Measurements from ENCODE around the gene LPAR4. TPM values are rescaled to one million over a fixed set of nuclear protein-coding genes. Genes with fewer than 3 reads are reported as not detected.

LPAR4 gene
- total RNA-seq, 1 donor: 0.36 TPM

DNA sequence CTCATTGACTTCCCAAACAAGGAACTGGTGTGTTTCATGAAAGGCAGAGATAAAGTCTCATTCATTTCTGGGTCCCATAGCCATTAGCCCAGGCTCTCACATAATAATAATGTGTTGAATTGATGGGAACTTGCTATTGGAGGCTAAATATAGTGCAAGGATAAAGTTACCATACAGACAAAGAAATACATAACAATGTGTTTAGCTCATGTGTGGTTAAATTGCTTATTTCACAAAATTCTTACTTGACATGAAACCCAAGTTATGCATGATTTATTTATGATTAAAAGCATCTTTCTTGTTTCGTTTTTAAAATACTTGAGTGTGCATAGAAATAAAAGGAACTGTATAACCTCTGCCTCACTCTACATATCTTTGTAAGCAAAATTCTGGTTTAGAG, 37.3 kb upstream of the LPAR4 start:
- H2AFZ ChIP-seq (ENCODE audit: low read length): no peak overlapping the region
- no peak for DNase-seq (ENCODE audit: insufficient read length, low spot score, missing footprints)

DNA sequence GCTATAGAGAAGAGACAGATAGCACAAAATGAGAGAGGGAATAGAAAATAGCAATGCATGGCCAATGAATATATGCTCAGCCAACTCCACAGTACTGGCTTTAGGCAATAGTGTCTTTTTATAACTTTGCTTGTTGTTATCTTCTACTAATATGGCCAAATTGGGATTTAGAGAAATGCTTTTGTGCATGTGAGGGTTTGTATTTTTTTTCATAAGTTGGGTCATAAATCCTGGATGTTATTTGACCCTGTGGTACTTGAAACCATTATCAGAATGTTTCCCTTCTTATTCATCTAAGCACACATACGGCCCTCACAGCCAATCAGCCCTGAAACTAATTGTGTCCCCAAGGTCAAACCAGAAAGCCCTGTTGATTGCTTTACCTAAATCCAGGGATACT, 35.2 kb upstream of the LPAR4 start:
- TF ChIP-seq, protein P1, sequence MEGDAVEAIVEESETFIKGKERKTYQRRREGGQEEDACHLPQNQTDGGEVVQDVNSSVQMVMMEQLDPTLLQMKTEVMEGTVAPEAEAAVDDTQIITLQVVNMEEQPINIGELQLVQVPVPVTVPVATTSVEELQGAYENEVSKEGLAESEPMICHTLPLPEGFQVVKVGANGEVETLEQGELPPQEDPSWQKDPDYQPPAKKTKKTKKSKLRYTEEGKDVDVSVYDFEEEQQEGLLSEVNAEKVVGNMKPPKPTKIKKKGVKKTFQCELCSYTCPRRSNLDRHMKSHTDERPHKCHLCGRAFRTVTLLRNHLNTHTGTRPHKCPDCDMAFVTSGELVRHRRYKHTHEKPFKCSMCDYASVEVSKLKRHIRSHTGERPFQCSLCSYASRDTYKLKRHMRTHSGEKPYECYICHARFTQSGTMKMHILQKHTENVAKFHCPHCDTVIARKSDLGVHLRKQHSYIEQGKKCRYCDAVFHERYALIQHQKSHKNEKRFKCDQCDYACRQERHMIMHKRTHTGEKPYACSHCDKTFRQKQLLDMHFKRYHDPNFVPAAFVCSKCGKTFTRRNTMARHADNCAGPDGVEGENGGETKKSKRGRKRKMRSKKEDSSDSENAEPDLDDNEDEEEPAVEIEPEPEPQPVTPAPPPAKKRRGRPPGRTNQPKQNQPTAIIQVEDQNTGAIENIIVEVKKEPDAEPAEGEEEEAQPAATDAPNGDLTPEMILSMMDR (IDR thresholded peaks at IDR 0.05; ENCODE audit: extremely low read depth, low read depth, low read length): no peak
- Histone ChIP-seq H3K4me2 (ENCODE audit: insufficient read depth, low read length) (no peak overlapping the region), H3K27me3 (ENCODE audit: insufficient read depth, low read length) (no peaks in the 10 kb centered on the region), H3K4me1 (ENCODE audit: insufficient read depth, low read length) (no peaks in the 10 kb centered on the region), H3K27ac (ENCODE audit: low read depth, low read length) (no peak overlapping the region), H4K20me1 (ENCODE audit: insufficient read depth, low read length) (no peaks in the 10 kb centered on the region), H3K79me2 (ENCODE audit: insufficient read depth, low read length) (no peaks in the 10 kb centered on the region), H2AFZ (ENCODE audit: low read length) (no peak overlapping the region), H3K4me3 (ENCODE audit: insufficient read depth, low read length) (no peak overlapping the region), H3K36me3 (ENCODE audit: insufficient read depth, low read length) (no peaks in the 10 kb centered on the region), H3K9me3 (ENCODE audit: low read depth, low read length) (no peaks in the 10 kb centered on the region)
- DNase-seq (ENCODE audit: insufficient read length, low spot score, missing footprints): no peak

More for the DNA sequence above, 37.3 kb upstream of the LPAR4 start:
- Histone ChIP-seq H3K27ac (ENCODE audit: low read depth, low read length) (no peak overlapping the region), H3K27me3 (ENCODE audit: insufficient read depth, low read length) (no peaks in the 10 kb centered on the region), H3K79me2 (ENCODE audit: insufficient read depth, low read length) (no peaks in the 10 kb centered on the region), H3K4me1 (ENCODE audit: insufficient read depth, low read length) (no peaks in the 10 kb centered on the region), H3K36me3 (ENCODE audit: insufficient read depth, low read length) (no peaks in the 10 kb centered on the region), H3K9me3 (ENCODE audit: low read depth, low read length) (no peaks in the 10 kb centered on the region), H4K20me1 (ENCODE audit: insufficient read depth, low read length) (no peaks in the 10 kb centered on the region), H3K4me2 (ENCODE audit: insufficient read depth, low read length) (no peak overlapping the region), H3K4me3 (ENCODE audit: insufficient read depth, low read length) (no peak overlapping the region)
- TF ChIP-seq, protein P1 (IDR thresholded peaks at IDR 0.05; ENCODE audit: extremely low read depth, low read depth, low read length): no peak

DNA sequence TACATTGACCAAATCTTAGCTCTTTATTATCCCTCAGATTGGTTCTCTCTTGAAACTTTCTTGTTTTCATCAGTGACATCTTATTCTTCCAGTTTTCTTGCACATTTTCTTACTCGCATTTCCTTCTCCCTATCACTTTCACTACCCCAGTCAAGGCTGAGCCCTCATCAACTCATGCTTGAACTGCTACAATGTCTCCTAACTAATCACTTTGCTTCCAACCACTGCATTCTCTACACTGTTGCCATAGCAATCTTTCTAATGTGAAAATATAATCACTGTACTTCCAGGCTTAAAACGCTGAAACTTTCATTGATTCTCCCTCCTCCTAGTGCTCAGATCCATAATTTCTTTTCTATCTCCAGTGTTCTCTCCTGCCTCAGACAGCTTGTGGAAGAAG, 22.2 kb upstream of the LPAR4 start:
- no peak for DNase-seq (ENCODE audit: insufficient read length, low spot score, missing footprints)
- no peaks in the 10 kb centered on the region for H3K79me2 ChIP-seq (ENCODE audit: insufficient read depth, low read length)
- H2AFZ ChIP-seq (ENCODE audit: low read length): no peak overlapping the region
- no peaks in the 10 kb centered on the region for H3K9me3 ChIP-seq (ENCODE audit: low read depth, low read length)
- H3K4me2 ChIP-seq (ENCODE audit: insufficient read depth, low read length): no peak overlapping the region
- H3K4me3 ChIP-seq (ENCODE audit: insufficient read depth, low read length): no peak overlapping the region
- H3K27me3 ChIP-seq (ENCODE audit: insufficient read depth, low read length): no peaks in the 10 kb centered on the region
- no peaks in the 10 kb centered on the region for H4K20me1 ChIP-seq (ENCODE audit: insufficient read depth, low read length)
- no peaks in the 10 kb centered on the region for H3K4me1 ChIP-seq (ENCODE audit: insufficient read depth, low read length)
- TF ChIP-seq, protein P1 (IDR thresholded peaks at IDR 0.05; ENCODE audit: extremely low read depth, low read depth, low read length): no peak
- H3K27ac ChIP-seq (ENCODE audit: low read depth, low read length): no peak overlapping the region
- H3K36me3 ChIP-seq (ENCODE audit: insufficient read depth, low read length): no peaks in the 10 kb centered on the region

DNA sequence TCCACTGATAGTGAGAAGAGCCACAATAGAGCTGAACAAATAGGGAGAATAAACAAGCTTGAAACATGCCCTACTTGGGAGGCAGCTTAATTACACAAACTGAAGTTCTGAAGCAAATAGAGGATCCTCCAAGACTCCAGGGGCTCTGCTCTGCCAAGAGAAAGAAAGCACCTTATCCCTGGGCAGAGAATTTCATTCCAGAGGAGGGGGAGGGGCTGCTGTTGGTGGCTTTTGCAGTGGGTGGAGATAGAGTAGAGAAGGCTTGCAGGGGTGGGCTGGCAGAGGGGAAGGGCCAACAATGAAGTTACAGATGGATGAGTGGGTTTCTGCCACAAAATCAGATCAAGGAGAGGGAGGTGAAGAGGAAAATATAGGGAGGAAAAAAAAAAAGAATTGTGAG, 1.0 kb upstream of the LPAR4 start:
- TF ChIP-seq, protein P1 (IDR thresholded peaks at IDR 0.05; ENCODE audit: extremely low read depth, low read depth, low read length): no peak
- Histone ChIP-seq H3K4me3 (ENCODE audit: insufficient read depth, low read length) (no peak overlapping the region), H2AFZ (ENCODE audit: low read length) (no peak overlapping the region), H3K27ac (ENCODE audit: low read depth, low read length) (no peak overlapping the region), H3K79me2 (ENCODE audit: insufficient read depth, low read length) (no peaks in the 10 kb centered on the region), H3K27me3 (ENCODE audit: insufficient read depth, low read length) (no peaks in the 10 kb centered on the region), H4K20me1 (ENCODE audit: insufficient read depth, low read length) (no peaks in the 10 kb centered on the region), H3K4me2 (ENCODE audit: insufficient read depth, low read length) (no peak overlapping the region), H3K36me3 (ENCODE audit: insufficient read depth, low read length) (no peaks in the 10 kb centered on the region), H3K9me3 (ENCODE audit: low read depth, low read length) (no peaks in the 10 kb centered on the region), H3K4me1 (ENCODE audit: insufficient read depth, low read length) (no peaks in the 10 kb centered on the region)
- DNase-seq (ENCODE audit: insufficient read length, low spot score, missing footprints): no peak

Data from osteoblast (primary cell).